Measurements from ENCODE around the gene ZNF335.

The ZNF335 gene

GRCh38 chr20:45949542-45950329, 22.3 kb downstream of the ZNF335 start:
- peaks cover 31% of the 10 kb centered on the region for H3K36me3 ChIP-seq (ENCODE audit: control insufficient read depth, insufficient read depth, low read length)
- H3K56ac ChIP-seq (ENCODE audit: low read length): no peak overlapping the region
- no peak overlapping the region for H2AK5ac ChIP-seq (ENCODE audit: low read length)
- H3K4me3 ChIP-seq (ENCODE audit: low read length): no peak overlapping the region
- no peak overlapping the region for H2BK120ac ChIP-seq (ENCODE audit: low read depth, low read length)
- no peak overlapping the region for H3K23ac ChIP-seq (ENCODE audit: low read length)
- no peak overlapping the region for H4K5ac ChIP-seq (ENCODE audit: low read length)
- no peak overlapping the region for H3K27ac ChIP-seq (ENCODE audit: low read depth, low read length)
- no CpG with 5 or more reads among the region's 13 CpGs for WGBS (ENCODE audit: extremely low coverage, insufficient coverage, low lambda C conversion rate)
- no peak overlapping the region for H4K8ac ChIP-seq (ENCODE audit: low read depth, low read length)
- H2BK5ac ChIP-seq (ENCODE audit: low read length): no peak overlapping the region
- H3K9ac ChIP-seq (ENCODE audit: low read length): no peak overlapping the region
- H3K79me1 ChIP-seq (ENCODE audit: low read length): no peaks in the 10 kb centered on the region
- H3K4me2 ChIP-seq (ENCODE audit: low read length): no peak overlapping the region
- H3K4me1 ChIP-seq (ENCODE audit: control insufficient read depth, low read depth, low read length): no peaks in the 10 kb centered on the region
- H2BK15ac ChIP-seq (replicated peaks; ENCODE audit: low read depth): no peak overlapping the region
- H3K79me2 ChIP-seq (ENCODE audit: control insufficient read depth, insufficient read depth, low read length): no peaks in the 10 kb centered on the region
- H3K27me3 ChIP-seq (ENCODE audit: insufficient read depth, low read length, poor library complexity): no peaks in the 10 kb centered on the region
- no peak overlapping the region for H3K4ac ChIP-seq (ENCODE audit: low read depth, low read length)
- no peak for DNase-seq
- no peak overlapping the region for H3K18ac ChIP-seq (ENCODE audit: low read length)

- H3K79me2 ChIP-seq (ENCODE audit: control insufficient read depth, insufficient read depth, low read length): no peaks in the 10 kb centered on the region
- no peak overlapping the region for H4K8ac ChIP-seq (ENCODE audit: low read depth, low read length)
- no peak overlapping the region for H3K56ac ChIP-seq (ENCODE audit: low read length)
- H3K36me3 ChIP-seq (ENCODE audit: control insufficient read depth, insufficient read depth, low read length): peaks cover 37% of the 10 kb centered on the region
- no peaks in the 10 kb centered on the region for H3K79me1 ChIP-seq (ENCODE audit: low read length)
- no peaks in the 10 kb centered on the region for H3K4me1 ChIP-seq (ENCODE audit: control insufficient read depth, low read depth, low read length)
- WGBS (ENCODE audit: extremely low coverage, insufficient coverage, low lambda C conversion rate): no CpG with 5 or more reads among the region's 10 CpGs
- no peak overlapping the region for H3K4me2 ChIP-seq (ENCODE audit: low read length)
- H3K4me3 ChIP-seq (ENCODE audit: low read length): no peak overlapping the region
- no peak overlapping the region for H3K23ac ChIP-seq (ENCODE audit: low read length)
- no peak overlapping the region for H3K27ac ChIP-seq (ENCODE audit: low read depth, low read length)
- no peak overlapping the region for H3K4ac ChIP-seq (ENCODE audit: low read depth, low read length)
- no peaks in the 10 kb centered on the region for H3K27me3 ChIP-seq (ENCODE audit: insufficient read depth, low read length, poor library complexity)
- H2BK15ac ChIP-seq (replicated peaks; ENCODE audit: low read depth): no peak overlapping the region
- H2AK5ac ChIP-seq (ENCODE audit: low read length): no peak overlapping the region
- H3K18ac ChIP-seq (ENCODE audit: low read length): no peak overlapping the region
- no peak overlapping the region for H2BK5ac ChIP-seq (ENCODE audit: low read length)
- no peak for DNase-seq
- no peak overlapping the region for H3K9ac ChIP-seq (ENCODE audit: low read length)
- H4K5ac ChIP-seq (ENCODE audit: low read length): no peak overlapping the region
- H2BK120ac ChIP-seq (ENCODE audit: low read depth, low read length): no peak overlapping the region
Measured at GRCh38 chr20:45948742-45949541, 23.1 kb downstream of the ZNF335 start.

- DNase-seq: no peak
- no CpG with 5 or more reads among the region's 7 CpGs for WGBS (ENCODE audit: extremely low coverage, insufficient coverage, low lambda C conversion rate)
- no peak overlapping the region for H3K18ac ChIP-seq (ENCODE audit: low read length)
- H3K4ac ChIP-seq (ENCODE audit: low read depth, low read length): no peak overlapping the region
- H3K36me3 ChIP-seq (ENCODE audit: control insufficient read depth, insufficient read depth, low read length): peaks cover 39% of the 10 kb centered on the region
- H2AK5ac ChIP-seq (ENCODE audit: low read length): no peak overlapping the region
- H4K5ac ChIP-seq (ENCODE audit: low read length): no peak overlapping the region
- no peak overlapping the region for H2BK120ac ChIP-seq (ENCODE audit: low read depth, low read length)
- H3K79me2 ChIP-seq (ENCODE audit: control insufficient read depth, insufficient read depth, low read length): no peaks in the 10 kb centered on the region
- H3K27me3 ChIP-seq (ENCODE audit: insufficient read depth, low read length, poor library complexity): no peaks in the 10 kb centered on the region
- H2BK15ac ChIP-seq (replicated peaks; ENCODE audit: low read depth): no peak overlapping the region
- H3K4me2 ChIP-seq (ENCODE audit: low read length): no peak overlapping the region
- no peak overlapping the region for H2BK5ac ChIP-seq (ENCODE audit: low read length)
- no peak overlapping the region for H3K27ac ChIP-seq (ENCODE audit: low read depth, low read length)
- no peak overlapping the region for H3K4me3 ChIP-seq (ENCODE audit: low read length)
- no peak overlapping the region for H3K9ac ChIP-seq (ENCODE audit: low read length)
- no peak overlapping the region for H3K23ac ChIP-seq (ENCODE audit: low read length)
- H4K8ac ChIP-seq (ENCODE audit: low read depth, low read length): no peak overlapping the region
- no peak overlapping the region for H3K56ac ChIP-seq (ENCODE audit: low read length)
- no peaks in the 10 kb centered on the region for H3K79me1 ChIP-seq (ENCODE audit: low read length)
- H3K4me1 ChIP-seq (ENCODE audit: control insufficient read depth, low read depth, low read length): no peaks in the 10 kb centered on the region
Measured at GRCh38 chr20:45948261-45948733, 23.7 kb downstream of the ZNF335 start.

GRCh38 chr20:45947110-45947866, 24.7 kb downstream of the ZNF335 start:
- no CpG with 5 or more reads among the region's 29 CpGs for WGBS (ENCODE audit: extremely low coverage, insufficient coverage, low lambda C conversion rate)
- H3K18ac ChIP-seq (ENCODE audit: low read length): no peak overlapping the region
- H3K79me1 ChIP-seq (ENCODE audit: low read length): no peaks in the 10 kb centered on the region
- no peak overlapping the region for H4K8ac ChIP-seq (ENCODE audit: low read depth, low read length)
- H3K23ac ChIP-seq (ENCODE audit: low read length): no peak overlapping the region
- H2BK5ac ChIP-seq (ENCODE audit: low read length): no peak overlapping the region
- no peak overlapping the region for H3K4ac ChIP-seq (ENCODE audit: low read depth, low read length)
- H3K4me3 ChIP-seq (ENCODE audit: low read length): no peak overlapping the region
- H3K4me1 ChIP-seq (ENCODE audit: control insufficient read depth, low read depth, low read length): no peaks in the 10 kb centered on the region
- H3K36me3 ChIP-seq (ENCODE audit: control insufficient read depth, insufficient read depth, low read length): peaks cover 39% of the 10 kb centered on the region
- no peak overlapping the region for H2BK120ac ChIP-seq (ENCODE audit: low read depth, low read length)
- H3K27me3 ChIP-seq (ENCODE audit: insufficient read depth, low read length, poor library complexity): no peaks in the 10 kb centered on the region
- H3K9ac ChIP-seq (ENCODE audit: low read length): no peak overlapping the region
- H3K56ac ChIP-seq (ENCODE audit: low read length): no peak overlapping the region
- no peaks in the 10 kb centered on the region for H3K79me2 ChIP-seq (ENCODE audit: control insufficient read depth, insufficient read depth, low read length)
- H3K4me2 ChIP-seq (ENCODE audit: low read length): no peak overlapping the region
- H4K5ac ChIP-seq (ENCODE audit: low read length): no peak overlapping the region
- no peak for DNase-seq
- no peak overlapping the region for H3K27ac ChIP-seq (ENCODE audit: low read depth, low read length)
- no peak overlapping the region for H2BK15ac ChIP-seq (replicated peaks; ENCODE audit: low read depth)
- no peak overlapping the region for H2AK5ac ChIP-seq (ENCODE audit: low read length)

- WGBS (ENCODE audit: extremely low coverage, insufficient coverage, low lambda C conversion rate): no CpG with 5 or more reads among the region's 20 CpGs
Measured at GRCh38 chr20:45946149-45946970, 25.6 kb downstream of the ZNF335 start.

More at GRCh38 chr20:45946149-45946970, 25.6 kb downstream of the ZNF335 start:
- no peak overlapping the region for H4K5ac ChIP-seq (ENCODE audit: low read length)
- H4K8ac ChIP-seq (ENCODE audit: low read depth, low read length): no peak overlapping the region
- no peak overlapping the region for H3K9ac ChIP-seq (ENCODE audit: low read length)
- H2BK15ac ChIP-seq (replicated peaks; ENCODE audit: low read depth): no peak overlapping the region
- no peak overlapping the region for H3K23ac ChIP-seq (ENCODE audit: low read length)
- H3K56ac ChIP-seq (ENCODE audit: low read length): no peak overlapping the region
- H3K4me3 ChIP-seq (ENCODE audit: low read length): no peak overlapping the region
- H3K18ac ChIP-seq (ENCODE audit: low read length): no peak overlapping the region
- no peaks in the 10 kb centered on the region for H3K27me3 ChIP-seq (ENCODE audit: insufficient read depth, low read length, poor library complexity)
- no peak overlapping the region for H3K4ac ChIP-seq (ENCODE audit: low read depth, low read length)
- H2AK5ac ChIP-seq (ENCODE audit: low read length): no peak overlapping the region
- no peak overlapping the region for H3K27ac ChIP-seq (ENCODE audit: low read depth, low read length)
- no peaks in the 10 kb centered on the region for H3K4me1 ChIP-seq (ENCODE audit: control insufficient read depth, low read depth, low read length)
- no peaks in the 10 kb centered on the region for H3K79me2 ChIP-seq (ENCODE audit: control insufficient read depth, insufficient read depth, low read length)
- H3K36me3 ChIP-seq (ENCODE audit: control insufficient read depth, insufficient read depth, low read length): peaks cover 37% of the 10 kb centered on the region
- no peaks in the 10 kb centered on the region for H3K79me1 ChIP-seq (ENCODE audit: low read length)
- no peak overlapping the region for H2BK120ac ChIP-seq (ENCODE audit: low read depth, low read length)
- no peak for DNase-seq
- no peak overlapping the region for H3K4me2 ChIP-seq (ENCODE audit: low read length)
- H2BK5ac ChIP-seq (ENCODE audit: low read length): no peak overlapping the region
